ENCODE measurements around the gene KLHL42. TPM values are rescaled to one million over a fixed set of nuclear protein-coding genes. Genes with fewer than 3 reads are reported as not detected.
A peak's percentile ranks its signal among the peaks of the same experiment; 100 is the strongest.
"Not testable (repeated sequence)": the region's sequence is repeated elsewhere in the genome, so short reads cannot be mapped to it uniquely, and the experiment has no call there.

KLHL42 gene, protein sequence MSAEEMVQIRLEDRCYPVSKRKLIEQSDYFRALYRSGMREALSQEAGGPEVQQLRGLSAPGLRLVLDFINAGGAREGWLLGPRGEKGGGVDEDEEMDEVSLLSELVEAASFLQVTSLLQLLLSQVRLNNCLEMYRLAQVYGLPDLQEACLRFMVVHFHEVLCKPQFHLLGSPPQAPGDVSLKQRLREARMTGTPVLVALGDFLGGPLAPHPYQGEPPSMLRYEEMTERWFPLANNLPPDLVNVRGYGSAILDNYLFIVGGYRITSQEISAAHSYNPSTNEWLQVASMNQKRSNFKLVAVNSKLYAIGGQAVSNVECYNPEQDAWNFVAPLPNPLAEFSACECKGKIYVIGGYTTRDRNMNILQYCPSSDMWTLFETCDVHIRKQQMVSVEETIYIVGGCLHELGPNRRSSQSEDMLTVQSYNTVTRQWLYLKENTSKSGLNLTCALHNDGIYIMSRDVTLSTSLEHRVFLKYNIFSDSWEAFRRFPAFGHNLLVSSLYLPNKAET
- 41.2 TPM for total RNA-seq

DNA sequence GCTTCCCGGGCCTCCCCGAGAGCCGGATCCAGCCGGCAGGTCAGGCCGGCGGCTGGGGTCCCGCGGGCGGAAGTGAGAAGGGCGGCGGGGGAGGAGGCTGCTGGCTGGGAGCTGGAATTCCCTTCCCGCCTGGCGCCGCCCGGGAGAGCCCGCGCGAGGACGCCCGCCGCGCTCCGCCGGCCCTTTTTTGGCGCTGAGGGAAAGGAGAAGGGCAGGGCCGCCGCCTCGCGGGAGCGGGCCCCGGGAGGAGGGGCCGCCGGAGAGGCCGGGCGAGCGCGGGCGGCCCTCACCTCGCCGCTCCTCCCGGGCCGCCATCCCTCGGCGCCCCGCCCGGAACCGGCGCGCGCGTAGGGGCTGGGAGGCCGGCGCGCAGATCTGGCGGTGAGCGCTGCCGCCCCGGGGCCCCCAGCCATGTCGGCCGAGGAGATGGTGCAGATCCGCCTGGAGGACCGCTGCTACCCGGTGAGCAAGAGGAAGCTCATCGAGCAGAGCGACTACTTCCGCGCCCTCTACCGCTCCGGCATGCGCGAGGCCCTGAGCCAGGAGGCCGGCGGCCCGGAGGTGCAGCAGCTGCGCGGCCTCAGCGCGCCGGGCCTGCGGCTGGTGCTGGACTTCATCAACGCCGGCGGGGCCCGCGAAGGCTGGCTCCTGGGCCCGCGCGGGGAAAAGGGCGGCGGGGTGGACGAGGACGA is at the start of gene KLHL42, which contains the start of gene MANSC4:
Gene KLHL42 (plus strand): TSS at position 314 of the 692 bp plus-strand sequence. CDS start 98 bp downstream, at position 412.
Gene MANSC4 (minus strand): TSS at position 317 of the 692 bp plus-strand sequence. CDS start 8,960 bp downstream, outside the sequence.
- peak; percentile 44 to 75 (median 74) for DNase-seq (ENCODE audit: low read depth in 2 of 3, low spot score in 2 of 3)

DNA sequence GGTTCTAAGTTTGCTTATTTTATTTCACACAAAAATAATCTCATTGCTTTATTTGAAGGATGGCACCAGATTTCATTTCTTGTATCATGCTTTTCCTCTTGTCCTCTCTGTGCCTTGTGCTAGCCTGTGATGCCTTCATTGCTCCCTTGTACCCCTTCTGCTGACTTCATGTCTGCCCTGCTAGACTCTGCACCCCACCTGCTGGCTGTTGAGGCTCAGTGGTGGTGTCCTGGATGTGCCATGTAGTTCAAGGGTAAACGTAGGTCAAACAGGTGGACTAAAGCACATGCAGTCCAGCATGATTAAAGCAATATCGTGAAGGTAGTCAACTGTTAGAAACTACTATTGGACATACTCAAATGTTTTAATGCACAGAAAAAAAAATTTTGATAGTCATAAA is 47.8 kb upstream of the KLHL42 start:
- DNase-seq (ENCODE audit: low read depth in 2 of 3, low spot score in 2 of 3) = peak in 1 of 3 donors; percentile 9

DNA sequence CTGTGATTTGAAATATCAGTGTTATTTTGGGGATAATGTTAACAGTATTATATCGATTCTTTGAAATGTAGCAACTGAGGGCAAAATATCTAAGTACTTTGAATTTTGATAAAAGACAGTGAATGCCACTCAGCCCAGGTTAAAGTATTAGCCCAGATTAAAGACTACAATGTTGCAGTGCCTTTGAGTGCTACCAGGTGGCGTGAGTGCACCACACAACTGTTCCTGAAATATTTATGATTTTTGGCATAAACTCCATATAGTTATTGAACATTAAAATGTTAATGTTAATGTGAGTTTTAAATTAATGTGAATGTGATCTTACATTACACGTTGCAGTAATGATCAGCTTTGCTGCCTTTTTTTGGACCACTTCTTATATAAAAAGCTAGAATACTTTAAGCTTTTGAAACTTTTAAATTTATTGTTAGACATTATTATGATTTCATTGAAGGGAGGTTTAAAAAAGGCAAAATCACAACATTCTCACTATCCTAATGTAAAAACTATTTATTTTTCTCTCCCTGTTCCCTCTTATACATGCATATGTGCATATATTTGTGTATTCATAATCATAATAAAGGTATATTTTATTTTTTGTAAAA is 46.9 kb upstream of the KLHL42 start:
- DNase-seq (ENCODE audit: low read depth in 2 of 3, low spot score in 2 of 3) = peak in 2 of 3 donors; percentile 22 to 63

DNA sequence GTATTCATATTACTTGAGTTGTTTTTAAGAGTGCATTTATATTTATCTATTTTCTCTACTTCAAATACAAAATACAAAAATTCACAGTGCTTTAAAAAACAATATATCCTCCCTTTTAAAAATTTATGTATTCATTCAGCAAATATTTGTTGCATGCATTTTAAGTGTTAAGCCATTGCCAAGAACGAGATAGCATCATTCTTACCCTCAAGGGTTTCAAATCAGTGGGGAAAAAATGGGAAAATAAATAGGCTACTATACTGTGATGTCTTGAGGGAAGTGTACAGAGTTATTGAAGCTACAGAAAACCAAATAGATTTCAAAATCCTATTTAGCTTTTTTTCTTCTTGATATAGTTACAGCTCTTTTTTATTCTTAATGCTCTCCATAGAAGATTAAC is 46.2 kb upstream of the KLHL42 start:
- no peak for DNase-seq (ENCODE audit: low read depth in 2 of 3, low spot score in 2 of 3)

DNA sequence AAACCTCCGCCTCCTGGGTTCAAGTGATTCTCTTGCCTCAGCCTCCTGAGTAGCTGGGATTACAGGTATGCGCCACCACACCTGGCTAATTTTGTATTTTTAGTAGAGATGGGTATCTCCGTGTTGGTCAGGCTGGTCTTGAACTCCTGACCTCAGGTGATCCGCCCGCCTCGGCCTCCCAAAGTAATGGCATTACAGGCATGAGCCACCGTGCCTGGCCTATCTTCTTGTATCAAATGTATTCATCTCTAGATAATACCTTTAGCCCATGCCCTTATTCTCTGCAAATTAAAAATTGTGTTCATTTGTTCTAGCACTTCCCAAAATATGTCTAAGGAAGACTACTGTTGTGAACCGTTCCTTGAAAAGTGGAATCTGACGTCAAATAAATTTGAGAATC is 45.7 kb upstream of the KLHL42 start:
- DNase-seq (ENCODE audit: low read depth in 2 of 3, low spot score in 2 of 3) = not testable (repeated sequence)

DNA sequence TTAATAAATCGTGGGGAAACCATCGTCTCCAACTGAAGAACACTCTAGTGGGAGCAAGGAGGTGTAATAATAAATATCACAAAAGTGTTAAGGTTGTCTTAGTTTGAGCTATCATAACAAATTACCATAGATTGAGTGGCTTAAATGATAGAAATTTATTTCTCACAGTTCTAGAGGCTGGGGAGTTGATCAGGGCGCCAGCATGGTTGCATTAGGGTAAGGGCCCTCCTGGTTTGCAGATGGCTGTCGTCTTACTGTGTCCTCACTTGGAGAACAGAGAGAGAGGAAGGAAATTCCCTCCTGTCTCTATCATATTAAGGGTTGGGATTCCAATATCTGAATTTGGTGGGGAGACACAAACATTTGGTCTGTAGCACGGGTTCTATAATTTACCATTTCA is 36.4 kb upstream of the KLHL42 start:
- no peak for DNase-seq (ENCODE audit: low read depth in 2 of 3, low spot score in 2 of 3)

DNA sequence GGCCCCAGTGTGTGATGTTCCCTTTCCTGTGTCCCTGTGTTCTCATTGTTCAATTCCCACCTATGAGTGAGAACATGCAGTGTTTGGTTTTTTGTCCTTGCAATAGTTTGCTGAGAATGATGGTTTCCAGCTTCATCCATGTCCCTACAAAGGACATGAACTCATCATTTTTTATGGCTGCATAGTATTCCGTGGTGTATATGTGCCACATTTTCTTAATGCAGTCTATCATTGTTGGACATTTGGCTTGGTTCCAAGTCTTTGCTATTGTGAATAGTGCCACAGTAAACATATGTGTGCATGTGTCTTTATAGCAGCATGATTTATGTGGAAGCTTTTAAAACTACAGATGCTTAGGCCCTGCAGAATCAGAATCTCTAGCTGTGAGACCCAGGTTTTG is 34.3 kb upstream of the KLHL42 start:
- not testable (repeated sequence) for DNase-seq (ENCODE audit: low read depth in 2 of 3, low spot score in 2 of 3)

DNA sequence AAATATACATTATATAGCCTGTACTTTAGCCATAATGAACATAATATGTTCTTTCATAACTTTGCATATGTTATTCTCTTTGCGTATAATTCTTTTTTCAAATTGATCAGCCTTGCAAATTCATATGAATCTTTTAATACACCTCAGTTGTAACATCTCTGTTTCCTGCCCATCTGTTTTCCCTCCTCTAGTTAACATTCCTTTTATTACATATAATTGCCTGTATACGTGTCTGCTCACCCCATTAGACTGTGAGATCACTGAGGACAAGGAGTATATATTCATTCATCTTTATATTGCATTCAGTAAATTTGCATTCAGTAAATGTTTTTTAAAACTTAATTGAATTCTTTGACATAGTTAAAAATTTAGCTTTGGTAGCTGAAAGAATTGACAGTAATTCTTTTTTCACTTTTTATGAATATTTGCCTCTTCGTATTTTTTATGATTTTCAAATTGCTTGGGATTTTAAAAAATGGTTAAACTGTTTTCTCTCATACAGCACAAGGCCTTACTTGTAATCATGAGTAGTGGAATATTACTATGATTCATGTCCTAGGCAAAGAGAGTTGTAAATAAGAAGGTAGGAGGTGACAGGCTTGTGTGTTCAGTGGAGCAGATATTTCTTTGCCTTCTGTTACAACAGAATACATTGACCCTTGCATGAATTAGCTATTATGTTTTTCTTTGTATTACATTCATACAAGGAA is 32.8 kb upstream of the KLHL42 start:
- no peak for DNase-seq (ENCODE audit: low read depth in 2 of 3, low spot score in 2 of 3)

DNA sequence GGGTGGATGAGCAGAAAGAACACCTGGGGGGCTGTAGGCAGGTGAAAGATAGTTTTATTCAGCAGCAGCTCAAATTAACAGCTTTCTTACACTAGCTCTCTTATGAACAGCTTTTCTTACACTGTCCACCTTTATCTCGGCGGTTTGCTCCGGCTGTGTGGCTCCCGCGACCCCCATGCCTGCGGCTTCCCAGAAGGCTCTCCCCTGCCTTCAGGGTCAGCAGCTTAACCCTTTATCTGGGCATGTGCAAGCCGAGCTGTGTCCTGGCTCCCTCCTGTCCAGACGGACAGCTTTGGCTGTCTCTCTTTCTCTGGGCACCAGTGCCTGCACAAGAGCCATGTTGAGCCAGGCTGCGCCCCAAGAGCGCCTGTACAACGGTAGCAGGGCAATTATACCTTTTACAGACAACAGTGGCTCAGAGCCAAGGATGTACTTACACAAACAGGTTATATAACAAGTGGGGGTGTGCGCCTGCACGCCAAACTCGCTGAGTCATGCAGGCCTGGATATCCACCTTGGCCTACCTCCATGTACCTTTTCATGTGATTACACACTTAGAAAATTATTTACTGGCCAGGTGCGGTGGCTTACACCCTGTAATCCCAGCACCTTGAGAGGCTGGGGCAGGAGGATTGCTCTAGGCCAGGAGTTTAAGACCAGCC is 28.5 kb upstream of the KLHL42 start:
- DNase-seq (ENCODE audit: low read depth in 2 of 3, low spot score in 2 of 3) = no peak

DNA sequence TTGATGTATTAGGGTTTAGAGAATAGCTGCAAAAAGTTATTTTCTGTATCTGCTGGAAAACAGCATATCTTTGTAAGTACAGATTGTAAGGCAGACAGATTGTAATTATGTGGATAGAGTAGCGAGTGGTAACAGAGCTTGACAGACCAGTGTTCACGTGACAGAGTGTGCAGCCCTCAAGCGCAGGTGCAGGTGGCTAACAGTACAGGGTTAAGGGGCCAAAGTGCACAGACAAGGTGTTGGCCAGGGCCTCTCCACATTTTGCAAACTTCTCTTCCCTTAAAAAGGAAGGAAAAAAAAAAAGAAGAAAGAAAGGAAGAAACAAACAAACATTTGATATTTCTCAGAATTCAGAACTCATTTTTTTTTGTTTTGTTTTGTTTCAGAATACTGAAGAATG is 25.2 kb upstream of the KLHL42 start:
- no peak for DNase-seq (ENCODE audit: low read depth in 2 of 3, low spot score in 2 of 3)

DNA sequence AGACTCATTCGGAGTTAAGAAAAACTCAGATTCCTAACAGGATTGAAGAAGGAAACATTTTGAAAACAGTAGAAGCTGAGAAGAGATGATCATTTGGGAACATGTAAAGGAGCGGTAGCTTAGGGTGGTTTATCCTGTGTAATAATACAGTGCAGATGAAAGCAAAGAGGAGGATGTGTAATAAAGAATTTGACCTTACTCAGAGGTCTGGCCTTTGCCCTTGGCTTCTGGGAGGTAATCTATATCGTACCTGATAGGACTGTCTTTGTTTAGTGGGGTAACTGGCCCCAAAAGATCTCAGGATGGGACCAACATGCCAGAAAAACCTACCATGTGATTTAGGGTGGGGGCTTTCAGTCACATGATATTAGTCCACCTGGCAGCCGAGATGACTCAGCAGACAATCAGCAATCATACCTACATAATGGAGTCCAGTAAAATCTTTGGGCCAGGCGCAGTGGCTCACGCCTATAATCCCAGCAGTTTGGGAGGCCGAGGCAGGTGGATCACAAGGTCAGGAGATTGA is 23.3 kb upstream of the KLHL42 start:
- DNase-seq (ENCODE audit: low read depth in 2 of 3, low spot score in 2 of 3) = no peak

DNA sequence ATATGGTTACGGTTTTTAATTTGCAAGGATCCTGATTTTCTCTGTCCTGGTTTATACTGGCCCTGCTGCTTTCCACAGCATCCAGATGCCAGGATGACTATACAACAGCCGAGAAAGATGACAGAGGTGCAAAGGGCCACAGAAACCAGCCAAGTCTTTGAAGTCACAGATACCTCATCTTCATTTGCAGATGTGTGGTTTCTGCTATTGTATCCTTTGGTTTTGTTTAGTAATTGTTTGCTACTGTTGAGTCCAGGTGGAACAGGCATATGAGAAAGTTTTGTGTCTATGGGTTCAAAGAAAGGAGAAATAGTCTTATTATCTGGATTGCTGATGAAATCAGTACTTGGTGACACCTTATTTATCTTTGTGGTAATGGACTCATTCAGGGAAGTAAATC is 17.3 kb upstream of the KLHL42 start:
- no peak for DNase-seq (ENCODE audit: low read depth in 2 of 3, low spot score in 2 of 3)

DNA sequence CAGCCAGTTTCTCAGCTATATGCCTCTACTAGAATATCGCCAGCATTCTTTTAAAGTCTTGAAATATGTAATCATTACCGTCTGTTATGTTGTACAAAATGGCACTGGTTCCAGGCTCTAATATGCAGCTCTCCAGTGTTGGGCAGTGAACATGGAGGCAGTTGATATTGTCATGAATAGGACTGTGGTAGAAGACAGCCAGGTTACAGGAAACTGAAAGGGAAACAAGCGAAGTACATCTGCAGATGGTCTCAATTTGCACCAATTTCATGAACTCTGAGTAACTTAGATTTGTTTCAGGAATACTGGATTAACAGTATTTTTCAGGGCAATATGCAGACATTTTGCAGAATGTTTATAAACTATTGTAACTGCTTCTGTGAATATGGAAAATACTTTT is 13.4 kb upstream of the KLHL42 start:
- no peak for DNase-seq (ENCODE audit: low read depth in 2 of 3, low spot score in 2 of 3)

DNA sequence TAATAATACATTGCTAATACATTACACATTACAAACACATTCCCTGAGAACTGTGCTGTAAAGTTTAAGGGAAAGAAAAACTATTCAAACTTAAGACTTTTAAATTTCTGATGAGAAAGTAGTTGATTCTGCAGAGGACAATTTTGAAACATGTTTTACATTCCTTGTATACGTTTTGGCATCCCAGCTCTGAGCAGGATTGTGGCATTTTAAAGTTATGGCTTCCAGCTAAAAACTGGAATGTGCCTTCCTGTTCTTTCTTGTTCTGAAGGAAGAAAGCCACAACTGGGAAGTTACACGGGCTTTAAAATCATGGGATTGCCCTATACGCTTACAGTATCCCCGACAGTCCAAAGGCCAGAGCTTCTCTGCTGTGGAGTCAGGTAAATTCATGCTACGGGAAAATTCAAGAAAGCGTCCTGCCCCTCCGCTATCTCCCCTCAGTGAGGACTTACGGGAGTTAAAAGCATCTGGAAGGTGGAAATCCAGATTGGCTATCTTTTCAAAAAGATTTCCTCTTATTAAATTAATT is 10.8 kb upstream of the KLHL42 start:
- no peak for DNase-seq (ENCODE audit: low read depth in 2 of 3, low spot score in 2 of 3)

DNA sequence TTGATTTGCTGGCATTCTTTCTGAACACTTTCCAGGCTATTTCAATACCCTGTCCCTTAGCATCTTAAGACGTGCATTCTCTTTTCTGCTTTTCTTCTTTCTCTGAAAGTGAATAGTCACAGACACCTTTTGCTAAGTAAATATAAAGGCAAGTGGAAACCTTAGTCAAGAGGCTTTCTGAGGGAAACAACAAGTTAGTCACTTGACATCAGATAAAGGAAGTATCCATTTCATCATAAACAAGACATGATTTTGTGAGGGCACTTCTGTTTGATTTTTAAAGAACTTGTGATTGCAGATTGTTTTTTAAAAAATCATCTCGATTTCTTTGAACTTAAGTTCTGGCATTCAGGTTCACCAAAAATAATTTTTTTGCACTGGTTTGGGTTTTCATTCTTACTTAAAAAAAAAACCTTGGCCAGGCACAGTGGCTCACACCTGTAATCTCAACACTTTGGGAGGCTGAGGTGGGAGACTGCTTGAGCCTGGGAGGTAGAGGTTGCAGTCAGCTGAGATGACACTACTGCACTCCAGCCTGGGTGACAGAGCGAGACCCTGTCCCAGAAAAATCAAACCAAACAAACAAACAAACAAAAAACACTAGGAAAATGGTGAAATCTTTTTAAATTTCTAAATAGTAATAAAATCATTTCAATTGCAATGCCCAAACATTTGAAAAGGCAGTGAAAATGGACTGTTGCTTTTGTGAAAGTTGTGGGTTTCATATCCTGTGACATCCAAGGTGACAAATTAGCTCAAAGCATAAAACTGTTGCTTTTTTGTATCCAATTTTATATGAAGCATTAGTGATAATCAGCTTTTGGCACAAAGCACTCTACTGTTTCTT is 8.3 kb upstream of the KLHL42 start:
- DNase-seq (ENCODE audit: low read depth in 2 of 3, low spot score in 2 of 3) = no peak

DNA sequence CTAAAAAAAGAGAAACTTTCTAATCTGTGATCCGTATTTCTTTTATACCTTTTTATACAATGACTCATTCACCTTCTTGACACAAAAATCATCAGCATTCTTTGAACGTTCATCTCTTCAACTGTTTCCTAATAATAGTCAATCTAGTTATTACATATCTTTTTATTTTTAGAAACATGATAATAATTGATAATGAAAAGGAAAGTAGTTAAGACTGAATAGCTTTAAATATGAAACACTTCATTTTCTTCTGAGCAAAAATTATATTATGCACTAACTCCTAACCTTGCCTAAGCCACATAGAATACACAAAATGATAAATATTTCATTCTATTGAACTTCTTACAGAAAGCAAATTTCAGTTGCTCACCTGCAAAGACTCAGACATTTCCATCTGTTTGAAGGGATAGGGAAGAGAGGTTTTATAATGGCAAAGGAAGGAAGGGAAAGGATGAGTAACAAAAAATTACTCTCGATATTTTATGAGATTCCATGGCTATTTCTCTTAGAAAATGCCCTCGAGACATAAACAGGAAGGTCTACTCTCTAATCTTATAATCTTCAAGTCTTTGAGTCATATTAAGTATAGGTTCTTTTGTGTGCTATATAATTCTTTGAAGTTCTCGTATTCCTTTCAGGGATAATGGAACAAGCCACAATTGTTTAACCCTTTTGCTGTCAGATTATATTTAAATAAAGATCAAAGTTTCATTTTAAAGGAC is 7.5 kb upstream of the KLHL42 start:
- no peak for DNase-seq (ENCODE audit: low read depth in 2 of 3, low spot score in 2 of 3)

DNA sequence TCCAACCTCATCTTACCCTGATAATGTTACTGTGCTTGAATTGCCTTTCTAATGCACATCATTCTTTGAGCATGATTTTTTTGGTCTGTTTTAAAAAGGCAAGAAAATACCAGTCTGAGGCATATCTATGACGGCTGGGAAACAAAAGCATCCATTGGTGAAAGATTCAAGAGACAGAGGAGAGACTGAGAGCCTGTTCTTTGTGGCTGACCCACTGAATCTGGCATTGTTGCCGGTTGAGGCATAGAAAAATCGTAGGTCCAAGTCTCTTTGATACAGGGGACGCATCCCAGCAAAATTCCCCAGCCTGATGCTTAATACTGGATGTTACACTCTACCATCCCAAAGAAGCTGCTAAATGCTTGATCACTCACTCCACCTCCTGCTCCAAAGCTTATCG is 2.9 kb upstream of the KLHL42 start:
- DNase-seq (ENCODE audit: low read depth in 2 of 3, low spot score in 2 of 3) = no peak

DNA sequence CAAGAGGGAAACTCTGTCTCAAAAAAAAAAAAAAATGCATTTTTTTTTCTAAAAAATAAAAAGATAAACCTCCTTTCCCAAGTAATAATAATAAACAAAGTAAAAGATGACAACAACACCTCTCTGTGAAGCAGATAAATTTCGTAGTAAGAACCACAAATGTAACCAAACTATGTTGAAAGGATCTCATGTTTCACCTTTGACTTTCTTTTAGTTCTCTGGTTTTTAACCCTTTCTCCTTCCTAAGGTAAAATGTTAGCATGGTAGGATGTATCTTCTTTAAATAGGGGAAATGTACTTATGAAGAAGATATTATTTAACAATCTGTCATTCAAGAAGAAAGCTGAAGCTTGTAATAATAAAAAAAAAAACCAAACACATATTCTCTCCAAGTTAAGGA is 1.8 kb upstream of the KLHL42 start:
- DNase-seq (ENCODE audit: low read depth in 2 of 3, low spot score in 2 of 3) = no peak

Data from hematopoietic multipotent progenitor cell (in vitro differentiated cells).